GM19372 (cell line): Measurements from ENCODE around the gene KLHL29.

Experiments used
- ATAC-seq: cut with Tn5 transposase; IDR thresholded peaks from one replicate; pipeline ENCODE4 v1.9.1; 2021; ENCODE audit warnings: mild to moderate bottlenecking, low read depth, moderate library complexity; ENCODE audit not compliant: unreplicated experiment

The KLHL29 gene

GRCh38 chr2:23635442-23636340, 250.7 kb downstream of the KLHL29 start:
- no peak for ATAC-seq

GRCh38 chr2:23636426-23636825, 251.4 kb downstream of the KLHL29 start:
- no peak for ATAC-seq

GRCh38 chr2:23637011-23637778, 252.2 kb downstream of the KLHL29 start:
- no peak for ATAC-seq

- no peak for ATAC-seq
These were observed 254.5 kb downstream of the KLHL29 start for GRCh38 chr2:23639406-23639982.

- no peak for ATAC-seq
These were observed 255.7 kb downstream of the KLHL29 start for GRCh38 chr2:23640711-23641110.

GRCh38 chr2:23642516-23642915, 257.5 kb downstream of the KLHL29 start:
- no peak for ATAC-seq

GRCh38 chr2:23645230-23645808, 260.3 kb downstream of the KLHL29 start:
- ATAC-seq, result no peak

GRCh38 chr2:23647563-23647962, 262.6 kb downstream of the KLHL29 start:
- no peak for ATAC-seq

GRCh38 chr2:23649303-23649702, 264.3 kb downstream of the KLHL29 start:
- ATAC-seq, result no peak

GRCh38 chr2:23649819-23650218, 264.8 kb downstream of the KLHL29 start:
- no peak for ATAC-seq

GRCh38 chr2:23651187-23652080, 266.5 kb downstream of the KLHL29 start:
- ATAC-seq, result no peak

GRCh38 chr2:23653326-23653725, 268.3 kb downstream of the KLHL29 start:
- no peak for ATAC-seq

- ATAC-seq, result no peak
These were observed 269.8 kb downstream of the KLHL29 start for GRCh38 chr2:23654756-23655155.

GRCh38 chr2:23655934-23656596, 271.1 kb downstream of the KLHL29 start:
- no peak for ATAC-seq

GRCh38 chr2:23656597-23656973, 271.6 kb downstream of the KLHL29 start:
- ATAC-seq, result no peak

- no peak for ATAC-seq
These were observed 272.4 kb downstream of the KLHL29 start for GRCh38 chr2:23657371-23657770.

- no peak for ATAC-seq
These were observed 273.0 kb downstream of the KLHL29 start for GRCh38 chr2:23657934-23658333.

- no peak for ATAC-seq
These were observed 273.5 kb downstream of the KLHL29 start for GRCh38 chr2:23658466-23658942.

- no peak for ATAC-seq
These were observed 274.3 kb downstream of the KLHL29 start for GRCh38 chr2:23659328-23659727.
